ENCODE measurements around the gene CEP95.
"Not testable (repeated sequence)": the region's sequence is repeated elsewhere in the genome, so short reads cannot be mapped to it uniquely, and the experiment has no call there.

CEP95 gene

GRCh38 chr17:64495300-64495699 is 11.5 kb upstream of the CEP95 start:
- in situ Hi-C loops (cut with HindIII; ENCODE audit: low sequenced_read_pairs): not testable (repeated sequence)

DNA sequence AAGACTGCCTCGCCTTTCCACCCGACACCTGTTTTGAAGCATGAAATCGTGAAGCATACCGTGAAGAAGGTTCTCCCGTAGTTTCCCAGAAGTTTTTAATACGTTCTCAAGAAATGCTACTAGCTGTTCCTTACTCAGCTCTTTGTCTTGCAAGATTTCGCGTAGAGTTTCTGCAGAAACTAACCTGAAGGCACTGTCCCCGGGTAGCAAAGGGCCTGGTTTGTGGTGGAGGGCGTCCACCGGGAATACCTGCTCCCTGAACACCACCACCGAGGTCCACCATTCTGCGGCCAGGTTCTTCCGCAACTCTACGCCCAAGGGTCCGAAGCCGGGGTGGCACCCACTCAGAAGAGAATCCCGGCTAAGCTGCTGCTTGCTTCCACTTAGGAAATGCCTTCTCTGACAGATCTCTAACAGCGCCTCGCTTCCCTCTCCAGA is 10.4 kb upstream of the CEP95 start:
- in situ Hi-C loops (cut with HindIII; ENCODE audit: low sequenced_read_pairs): no loop called here

DNA sequence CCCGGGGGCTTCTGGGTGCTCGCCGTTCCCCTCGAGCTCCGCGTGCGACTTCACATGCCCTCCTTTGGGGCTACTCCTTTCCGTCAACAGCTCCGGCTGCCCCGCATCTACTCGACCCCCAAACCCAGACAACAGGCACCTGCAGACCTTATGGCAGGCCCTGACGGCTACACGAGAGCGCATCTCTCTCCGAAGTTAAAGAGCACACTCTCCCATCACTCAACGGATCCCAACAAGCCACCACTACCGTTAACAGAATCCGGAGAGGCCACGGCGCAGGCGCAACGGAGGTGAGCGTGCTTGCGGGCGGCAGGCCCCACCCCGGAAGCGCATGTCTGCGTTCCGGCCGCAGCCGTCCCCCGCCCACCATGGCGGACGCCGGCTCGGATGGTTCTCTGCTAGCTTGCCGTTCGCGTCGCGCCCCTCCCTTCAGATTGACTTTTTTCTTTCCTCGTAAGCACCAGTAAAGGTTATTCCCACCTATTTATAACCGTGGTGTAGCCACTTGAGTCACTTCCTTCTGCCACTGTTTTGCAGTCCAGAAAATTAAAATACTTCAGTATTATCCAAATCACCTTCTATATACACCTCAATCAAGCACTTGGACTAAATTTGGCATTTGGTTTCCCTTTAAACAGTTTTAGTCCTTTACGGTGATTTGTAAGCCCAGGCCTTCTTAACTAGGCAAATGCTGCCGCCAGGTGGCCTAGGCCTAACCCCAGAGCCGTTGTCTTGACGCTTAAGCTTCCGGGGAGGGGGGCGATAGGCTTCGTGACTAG is 9.8 kb upstream of the CEP95 start, which contains the start of gene POLG2:
POLG2 (minus strand) TSS at position 269 of the 779 bp plus-strand sequence; CDS start at position 183, 86 bp downstream.
- in situ Hi-C loops (cut with HindIII; ENCODE audit: low sequenced_read_pairs): no loop called here

- in situ Hi-C loops (cut with HindIII; ENCODE audit: low sequenced_read_pairs): no loop called here
Measured at GRCh38 chr17:64497565-64498035, 9.2 kb upstream of the CEP95 start.

- in situ Hi-C loops (cut with HindIII; ENCODE audit: low sequenced_read_pairs): no loop called here
Measured at GRCh38 chr17:64498308-64499203, 8.2 kb upstream of the CEP95 start.

- in situ Hi-C loops (cut with HindIII; ENCODE audit: low sequenced_read_pairs): no loop called here
Measured at GRCh38 chr17:64499805-64500486, 6.8 kb upstream of the CEP95 start.

GRCh38 chr17:64500487-64500859 is 6.3 kb upstream of the CEP95 start:
- in situ Hi-C loops (cut with HindIII; ENCODE audit: low sequenced_read_pairs): no loop called here

DNA sequence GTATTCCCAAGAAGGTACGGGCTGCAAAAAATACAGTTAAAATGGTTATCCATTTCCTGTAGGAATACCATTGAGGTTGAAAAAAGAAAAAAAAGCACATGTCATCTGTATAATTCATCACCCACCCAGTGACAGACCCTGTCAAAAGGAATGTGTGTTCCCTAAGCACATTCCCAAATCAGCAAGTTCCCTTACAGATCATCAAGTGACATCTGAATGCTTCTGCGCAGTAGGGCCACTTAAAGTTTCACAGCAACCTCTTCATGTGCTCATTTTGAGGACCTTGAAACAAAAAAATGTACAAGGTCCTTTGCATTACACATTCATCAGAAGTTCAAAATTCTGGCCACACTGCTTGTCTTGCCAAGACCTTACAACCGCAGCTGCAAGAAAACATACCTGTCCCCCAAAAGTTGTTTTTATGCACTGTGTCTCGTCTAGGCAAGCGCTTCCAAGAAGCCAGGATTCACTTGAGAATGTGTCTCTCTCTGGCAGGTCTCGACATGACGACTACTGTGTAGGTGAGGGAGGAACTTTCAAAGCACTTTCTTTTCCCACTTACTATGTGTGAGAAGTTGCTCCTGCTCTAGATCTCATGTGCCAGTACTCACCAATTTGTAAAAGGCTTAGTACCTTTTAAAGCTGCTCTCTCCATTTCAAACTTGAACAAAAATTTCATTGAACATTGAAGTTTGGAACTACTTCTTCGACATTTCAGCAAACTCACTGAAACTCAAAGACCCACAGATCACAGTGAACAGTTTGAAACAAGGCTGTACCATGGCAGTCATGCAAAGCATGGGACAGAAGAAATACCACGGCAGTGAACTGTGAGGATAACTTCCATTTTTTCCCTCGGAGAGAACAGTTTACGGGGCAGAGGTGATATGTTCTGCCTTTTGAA is 5.7 kb upstream of the CEP95 start:
- in situ Hi-C loops (cut with HindIII; ENCODE audit: low sequenced_read_pairs): no loop called here

DNA sequence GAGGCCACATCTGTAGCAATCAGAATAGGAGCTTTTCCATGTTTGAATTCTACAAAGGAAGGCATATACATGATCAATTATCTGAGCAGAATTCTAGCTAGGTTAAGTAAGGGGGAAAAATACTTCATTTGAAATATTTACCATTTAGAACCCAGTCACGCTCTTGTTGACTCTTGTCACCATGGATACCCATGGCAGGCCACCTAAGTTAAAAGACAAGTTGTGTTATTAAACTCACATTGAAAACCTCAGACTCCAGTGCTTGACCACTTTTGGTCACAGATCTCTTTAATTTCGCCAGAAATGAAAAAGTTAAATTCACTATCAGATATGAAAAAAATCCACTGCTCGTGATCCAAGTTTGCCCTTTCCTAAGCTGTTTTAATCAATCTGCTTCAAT is 4.8 kb upstream of the CEP95 start:
- in situ Hi-C loops (cut with HindIII; ENCODE audit: low sequenced_read_pairs): no loop called here

GRCh38 chr17:64502809-64503208 is 4.0 kb upstream of the CEP95 start:
- in situ Hi-C loops (cut with HindIII; ENCODE audit: low sequenced_read_pairs): no loop called here

GRCh38 chr17:64503341-64503740 is 3.4 kb upstream of the CEP95 start:
- in situ Hi-C loops (cut with HindIII; ENCODE audit: low sequenced_read_pairs): no loop called here

DNA sequence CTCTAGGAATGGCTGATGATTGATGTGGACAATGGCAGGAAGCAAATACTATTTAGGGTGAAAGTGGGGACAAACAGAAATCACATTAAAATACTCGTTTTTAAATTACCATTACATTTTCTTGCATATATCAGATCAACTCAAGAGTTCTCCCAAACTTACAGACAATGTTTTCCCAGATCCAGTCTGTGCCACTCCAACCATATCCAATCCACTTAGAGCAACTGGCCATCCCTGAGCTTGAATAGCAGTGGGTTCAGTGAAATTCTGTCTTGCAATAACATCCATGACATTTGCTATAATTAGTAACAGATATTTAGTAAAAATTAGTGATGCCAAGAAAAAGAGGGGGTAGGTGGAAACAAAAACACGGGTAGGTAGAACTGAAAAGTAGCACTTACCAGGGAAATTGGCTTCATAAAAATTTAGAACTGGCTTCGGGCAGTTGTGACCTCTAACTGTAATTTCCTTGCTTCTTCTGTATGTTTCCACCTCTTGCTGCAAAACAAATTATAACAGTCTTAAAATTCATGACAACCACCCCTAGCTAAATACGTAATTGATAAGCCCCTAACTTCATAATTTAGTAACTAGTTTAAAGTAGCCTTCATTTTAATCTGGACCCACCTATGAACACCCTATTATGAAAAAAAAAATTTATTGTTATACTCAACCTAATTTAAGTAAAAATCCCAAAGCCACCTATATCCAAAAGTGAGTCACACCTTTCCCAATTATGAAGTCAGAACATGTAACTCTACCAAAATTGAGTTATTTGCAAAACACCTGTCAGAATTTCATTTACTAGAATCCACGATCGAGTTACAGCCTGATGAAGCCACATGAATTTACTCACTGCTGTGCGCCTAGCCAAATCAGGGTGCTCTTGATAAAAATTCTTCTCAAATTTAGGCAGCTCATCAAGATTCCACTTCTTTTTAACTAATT is 2.7 kb upstream of the CEP95 start:
- in situ Hi-C loops (cut with HindIII; ENCODE audit: low sequenced_read_pairs): no loop called here

DNA sequence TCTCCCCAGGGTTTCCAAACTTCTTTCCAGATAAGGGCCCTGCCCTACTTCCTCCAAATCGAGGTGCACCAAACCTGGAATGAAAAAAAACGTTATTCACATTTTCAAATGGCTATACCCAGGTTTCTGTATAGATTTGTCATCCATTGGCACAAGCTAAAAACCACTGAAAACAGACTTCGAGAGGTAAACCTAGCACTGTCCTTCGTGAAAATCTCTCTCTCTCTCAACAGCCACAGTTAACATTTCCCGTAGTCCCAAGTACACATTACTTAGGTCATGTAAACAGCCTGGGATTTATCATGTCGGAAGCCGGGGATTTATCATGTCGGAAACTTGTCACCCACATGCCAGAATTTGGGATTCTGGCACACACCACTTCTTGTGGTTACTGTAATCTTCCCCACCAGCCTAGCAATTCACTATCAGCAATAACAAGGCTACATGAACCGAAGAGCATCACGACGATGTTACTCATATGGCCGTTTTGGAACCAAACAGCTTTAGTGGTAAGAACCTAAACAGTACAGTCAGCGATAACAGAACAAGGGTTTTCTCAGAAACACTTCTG is 1.9 kb upstream of the CEP95 start:
- in situ Hi-C loops (cut with HindIII; ENCODE audit: low sequenced_read_pairs): no loop called here

DNA sequence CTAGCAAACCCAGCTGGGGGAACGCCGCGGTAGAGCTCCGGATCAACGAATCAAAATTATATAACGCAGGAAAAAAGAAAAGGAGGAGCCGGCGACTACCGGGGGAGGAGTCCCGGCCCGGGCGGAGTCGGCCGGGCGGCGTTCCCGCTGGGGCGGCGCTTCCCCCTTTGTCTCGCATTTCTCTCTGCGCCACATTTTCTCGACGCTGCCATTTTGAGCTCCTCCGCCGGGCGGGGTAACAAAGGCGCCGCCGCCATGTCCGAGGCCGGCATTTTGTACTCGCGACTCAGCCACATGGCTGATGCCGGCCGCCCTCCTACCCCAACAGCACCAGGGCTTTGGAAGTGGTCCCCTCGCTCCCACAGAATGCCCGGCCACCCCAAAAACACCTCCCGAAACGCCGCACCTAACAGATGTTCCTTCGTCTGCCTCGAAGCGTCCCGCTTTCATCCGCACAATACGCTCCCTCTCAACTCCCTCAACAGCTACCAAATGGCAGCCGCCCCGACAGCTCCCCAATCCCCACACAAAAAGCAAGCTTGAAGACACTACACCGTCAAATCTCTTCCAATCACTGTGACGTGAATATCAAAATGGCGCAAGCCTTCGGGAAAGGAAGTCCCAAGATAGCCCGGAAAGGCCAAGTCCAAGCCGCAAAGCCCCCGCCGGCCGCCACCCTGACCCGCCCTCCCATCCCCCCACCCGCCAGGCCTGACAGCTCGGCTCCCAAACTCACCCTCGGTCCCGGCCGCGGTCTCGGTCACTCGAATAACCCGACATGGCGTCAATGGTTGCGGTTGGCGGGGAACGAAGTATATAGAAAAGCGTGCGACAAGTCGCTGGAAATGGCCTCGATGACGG is 1.2 kb upstream of the CEP95 start:
- in situ Hi-C loops (cut with HindIII; ENCODE audit: low sequenced_read_pairs): no loop called here

DNA sequence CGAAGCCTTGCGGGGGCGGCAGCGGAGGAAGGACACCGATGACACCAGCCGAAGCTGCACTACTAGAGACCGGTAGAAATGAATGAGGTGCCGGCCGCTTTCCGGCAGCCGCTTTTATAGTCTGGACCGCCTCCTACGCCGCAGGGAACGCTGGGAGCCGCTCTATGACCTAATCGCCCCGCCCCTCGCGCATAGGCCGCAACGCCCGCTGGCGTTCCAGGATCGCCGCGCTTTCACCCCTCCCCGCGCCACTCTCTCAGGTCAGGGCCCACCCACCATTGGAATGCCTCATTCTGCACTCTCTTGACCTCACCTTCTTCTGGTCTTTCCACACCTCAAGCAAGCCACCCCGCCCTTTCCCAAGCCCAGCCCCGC is 589 bp upstream of the CEP95 start, which contains the start of gene DDX5:
DDX5 (minus strand) TSS at position 89 of the 375 bp plus-strand sequence. CDS start 170 bp downstream, outside the sequence.
- in situ Hi-C loops (cut with HindIII; ENCODE audit: low sequenced_read_pairs): no loop called here

GRCh38 chr17:64507413-64507782 is 621 bp downstream of the CEP95 start:
- in situ Hi-C loops (cut with HindIII; ENCODE audit: low sequenced_read_pairs): no loop called here

DNA sequence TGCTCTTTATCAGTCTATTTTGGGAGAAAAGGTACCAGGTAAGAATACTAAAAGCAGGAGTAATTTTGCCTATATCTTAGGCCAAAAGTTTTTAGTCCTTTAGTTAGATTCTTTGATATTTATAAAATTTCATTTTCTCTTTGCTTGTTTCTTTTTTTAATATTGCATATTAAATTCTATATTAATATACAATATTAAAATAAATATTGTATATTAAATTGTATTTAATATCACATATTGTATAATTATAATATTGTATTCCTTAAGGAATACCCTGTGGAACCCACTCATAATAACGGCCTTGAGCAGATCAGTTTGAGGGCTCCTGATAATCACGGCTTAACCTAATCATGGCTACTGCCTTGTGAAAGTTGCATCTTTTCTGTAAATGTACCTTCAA is 1.9 kb downstream of the CEP95 start:
- in situ Hi-C loops (cut with HindIII; ENCODE audit: low sequenced_read_pairs): no loop called here

DNA sequence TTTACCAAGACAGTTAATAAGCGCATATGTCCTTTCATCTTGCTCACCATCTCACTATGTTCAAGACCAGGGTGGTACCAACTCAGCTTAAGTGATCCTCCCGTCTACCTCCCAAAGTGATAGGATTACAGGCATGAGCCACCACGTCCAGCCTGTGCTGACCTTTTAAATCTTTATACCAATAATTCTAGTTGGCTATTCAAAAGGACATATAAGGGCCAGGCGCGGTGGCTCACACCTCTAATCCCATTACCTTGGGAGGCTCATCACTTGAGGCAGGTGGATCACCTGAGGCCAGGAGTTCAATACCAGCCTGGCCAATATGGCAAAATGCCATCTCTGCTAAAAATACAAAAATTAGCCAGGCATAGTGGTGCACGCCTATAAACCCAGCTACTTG is 2.4 kb downstream of the CEP95 start:
- in situ Hi-C loops (cut with HindIII; ENCODE audit: low sequenced_read_pairs): no loop called here
